H9 (cell line): ENCODE measurements around the gene RPL26. TPM values are rescaled to one million over a fixed set of nuclear protein-coding genes. Genes with fewer than 3 reads are reported as not detected.

Experiments
- DNase-seq: peaks from one replicate; pipeline ENCODE4 v3.0.0-alpha.2; 2017
- H2AFZ ChIP-seq: one replicate; pipeline ENCODE4 v1.6.1; 2013; ENCODE audit warnings: mild to moderate bottlenecking, low read length, control low read depth, moderate library complexity
- H2AK5ac ChIP-seq: 2 replicates; pipeline ENCODE4 v1.6.1; 2013; ENCODE audit warnings: low read length, control low read depth, mixed read lengths; ENCODE audit not compliant: insufficient read length
- H2BK120ac ChIP-seq: one replicate; pipeline ENCODE4 v1.6.1; 2013; ENCODE audit warnings: low read depth, mild to moderate bottlenecking, low read length, control low read depth, inconsistent platforms; ENCODE audit not compliant: poor library complexity, severe bottlenecking
- H2BK12ac ChIP-seq: 2 replicates; pipeline ENCODE4 v1.6.1; 2013; ENCODE audit warnings: low read length, control low read depth, mixed read lengths, low read depth; ENCODE audit not compliant: insufficient read length
- H2BK15ac ChIP-seq: 2 replicates; pipeline ENCODE4 v1.6.1; 2013; ENCODE audit warnings: low read depth, low read length, control low read depth
- H2BK20ac ChIP-seq: one replicate; pipeline ENCODE4 v1.6.1; 2013; ENCODE audit warnings: low read depth, mild to moderate bottlenecking, low read length, control low read depth, inconsistent platforms; ENCODE audit not compliant: poor library complexity, severe bottlenecking
- H2BK5ac ChIP-seq: 2 replicates; pipeline ENCODE4 v1.6.1; 2013; ENCODE audit warnings: low read length, control low read depth, mixed read lengths; ENCODE audit not compliant: insufficient read length
- H3K14ac ChIP-seq: 2 replicates; pipeline ENCODE4 v1.6.1; 2013; ENCODE audit warnings: low read length, control low read depth; ENCODE audit not compliant: insufficient read depth
- H3K18ac ChIP-seq: 2 replicates; pipeline ENCODE4 v1.6.1; 2013; ENCODE audit warnings: low read depth, mild to moderate bottlenecking, mixed read lengths, low read length, control low read depth; ENCODE audit not compliant: insufficient read length
- H3K23ac ChIP-seq: 2 replicates; pipeline ENCODE4 v1.6.1; 2013; ENCODE audit warnings: low read length, control low read depth, mixed read lengths, low read depth; ENCODE audit not compliant: insufficient read length
- H3K23me2 ChIP-seq: 2 replicates; pipeline ENCODE4 v1.6.1; 2013; ENCODE audit warnings: low read depth, mild to moderate bottlenecking, mixed read lengths, low read length, control low read depth; ENCODE audit not compliant: insufficient read length, poor library complexity, severe bottlenecking
- H3K27ac ChIP-seq: 2 replicates; pipeline ENCODE4 v1.5.1; 2013; ENCODE audit warnings: low read length, control low read depth, mixed read lengths, low read depth; ENCODE audit not compliant: insufficient read length
- H3K27me3 ChIP-seq: 2 replicates; pipeline ENCODE4 v1.6.1; 2013; ENCODE audit warnings: low read length, control low read depth, inconsistent platforms; ENCODE audit not compliant: insufficient read depth
- H3K4ac ChIP-seq: 2 replicates; pipeline ENCODE4 v1.6.1; 2013; ENCODE audit warnings: low read depth, mild to moderate bottlenecking, control low read depth, inconsistent platforms, low read length, moderate library complexity
- H3K4me1 ChIP-seq: 2 replicates; pipeline ENCODE4 v1.6.1; 2013; ENCODE audit warnings: low read length, control low read depth, inconsistent platforms; ENCODE audit not compliant: insufficient read depth
- H3K4me2 ChIP-seq: 2 replicates; pipeline ENCODE4 v1.6.1; 2013; ENCODE audit warnings: low read length, control low read depth, mixed read lengths; ENCODE audit not compliant: insufficient read length, insufficient read depth
- H3K56ac ChIP-seq: 2 replicates; pipeline ENCODE4 v1.6.1; 2013; ENCODE audit warnings: low read depth, mild to moderate bottlenecking, mixed read lengths, low read length, control low read depth; ENCODE audit not compliant: insufficient read length
- H3K79me1 ChIP-seq: 2 replicates; pipeline ENCODE4 v1.6.1; 2013; ENCODE audit warnings: low read depth, mild to moderate bottlenecking, moderate library complexity, low read length, control low read depth, inconsistent platforms; ENCODE audit not compliant: insufficient read depth, poor library complexity, severe bottlenecking
- H3K79me2 ChIP-seq: 2 replicates; pipeline ENCODE4 v1.6.1; 2013; ENCODE audit warnings: low read length, control low read depth, inconsistent platforms; ENCODE audit not compliant: insufficient read depth
- H3K9ac ChIP-seq: 2 replicates; pipeline ENCODE4 v1.6.1; 2013; ENCODE audit warnings: low read length, control low read depth, mixed read lengths; ENCODE audit not compliant: insufficient read length; ENCODE audit errors: extremely low read depth
- H3K9me3 ChIP-seq: one replicate; pipeline ENCODE4 v1.6.1; 2013; ENCODE audit warnings: low read depth, low read length, inconsistent platforms; ENCODE audit not compliant: control insufficient read depth
- H3T11ph ChIP-seq: one replicate; pipeline ENCODE4 v1.6.1; 2013; ENCODE audit warnings: mild to moderate bottlenecking, low read length, control low read depth, inconsistent platforms
- H4K20me1 ChIP-seq: one replicate; pipeline ENCODE4 v1.6.1; 2013; ENCODE audit not compliant: control insufficient read depth, insufficient read length, insufficient read depth
- H4K5ac ChIP-seq: 2 replicates; pipeline ENCODE4 v1.6.1; 2013; ENCODE audit warnings: low read depth, mild to moderate bottlenecking, mixed read lengths, low read length, control low read depth; ENCODE audit not compliant: insufficient read length
- H4K8ac ChIP-seq: replicated peaks from 2 replicates; pipeline ENCODE4 v1.6.1; 2013; ENCODE audit warnings: low read length, control low read depth, mixed read lengths, low read depth; ENCODE audit not compliant: insufficient read length
- H4K91ac ChIP-seq: 2 replicates; pipeline ENCODE4 v1.6.1; 2013; ENCODE audit warnings: low read depth, mild to moderate bottlenecking, moderate library complexity, mixed read lengths, low read length, control low read depth; ENCODE audit not compliant: insufficient read length
- H3K27ac Mint-ChIP-seq, 3 experiments: 2 replicates in 2 of 3; 3 replicates in 1 of 3; pipeline ENCODE4 v1.8.0; 2020 to 2021; ENCODE audit warnings: mixed read lengths in 3 of 3, mild to moderate bottlenecking in 1 of 3, moderate library complexity in 1 of 3
- H3K27me3 Mint-ChIP-seq: 2 replicates; pipeline ENCODE4 v1.8.0; 2021; ENCODE audit warnings: low read depth, mild to moderate bottlenecking, moderate library complexity, mixed read lengths
- H3K36me3 Mint-ChIP-seq, 3 experiments: 2 replicates in 2 of 3; 3 replicates in 1 of 3; pipeline ENCODE4 v1.8.0; 2020 to 2021; ENCODE audit warnings: low read depth in 3 of 3, mixed read lengths in 3 of 3; ENCODE audit not compliant: insufficient read depth in 1 of 3
- H3K4me1 Mint-ChIP-seq, 2 experiments: 2 replicates each; pipeline ENCODE4 v1.8.0; 2020; ENCODE audit warnings: mixed read lengths in 2 of 2
- H3K4me3 Mint-ChIP-seq, 2 experiments: 2 replicates in 1 of 2; 3 replicates in 1 of 2; pipeline ENCODE4 v1.8.0; 2020 to 2021; ENCODE audit warnings: mild to moderate bottlenecking in 2 of 2, mixed read lengths in 2 of 2, moderate library complexity in 1 of 2
- H3K9me3 Mint-ChIP-seq, 2 experiments: 2 replicates in 1 of 2; 3 replicates in 1 of 2; pipeline ENCODE4 v1.8.0; 2020; ENCODE audit warnings: mild to moderate bottlenecking in 2 of 2, mixed read lengths in 2 of 2, moderate library complexity in 1 of 2
- CTCF ChIP-seq: fragments of 200-600 bp; sonication (generic); conservative IDR thresholded peaks from 3 replicates; pipeline ENCODE4 v1.8.0; 2021; ENCODE audit warnings: antibody characterized with exemption, mild to moderate bottlenecking
- WGBS: extraction: QIAGEN DNeasy Blood & Tissue Kit; methylation state at CpG from one replicate; pipeline ENCODE4 v1.1.7; 2013; ENCODE audit warnings: missing lambda C conversion rate, low lambda C conversion rate, mixed read lengths; ENCODE audit not compliant: insufficient read length; ENCODE audit errors: extremely low coverage; 5-methylcytosine and 5-hydroxymethylcytosine counted together
- total RNA-seq: library from RNA; stranded (reverse); gene quantifications from 2 replicates; pipeline ENCODE4 v1.2.1, GENCODE V29; 2021

The RPL26 gene
- total RNA-seq, 1 experiment from 2014 or later: 2,434 TPM

GRCh38 chr17:8365143-8365542 lies 17.9 kb downstream of the RPL26 start:
- Histone ChIP-seq H4K91ac (no peak overlapping the region), H3K4me2 (no peak overlapping the region), H3K9me3 (no peaks in the 10 kb centered on the region), H3T11ph (no peak overlapping the region), H3K14ac (no peak overlapping the region), H2BK12ac (no peak overlapping the region), H2AK5ac (no peak overlapping the region), H3K4ac (no peak overlapping the region), H3K18ac (no peak overlapping the region), H4K20me1 (no peaks in the 10 kb centered on the region), H2BK5ac (no peak overlapping the region), H3K23ac (no peak overlapping the region), H3K9ac (no peak overlapping the region), H3K79me2 (no peaks in the 10 kb centered on the region), H3K27me3 (no peaks in the 10 kb centered on the region), H3K56ac (no peak overlapping the region), H2BK120ac (no peak overlapping the region), H2BK15ac (no peak overlapping the region), H2AFZ (no peak overlapping the region), H3K79me1 (no peaks in the 10 kb centered on the region), H3K27ac (no peak overlapping the region), H4K5ac (no peak overlapping the region), H3K4me1 (peaks cover 7% of the 10 kb centered on the region; the same call in 1 of the 2 replicates), H3K23me2 (no peaks in the 10 kb centered on the region), H2BK20ac (no peak overlapping the region), H4K8ac (no peak overlapping the region)
- peak overlapping the region; percentile 62 to 90 (median 89); a peak in 3 of 7 replicates for H3K27ac Mint-ChIP-seq
- H3K4me3 Mint-ChIP-seq: no peak overlapping the region
- H3K4me1 Mint-ChIP-seq: peaks cover 15 to 17% of the 10 kb centered on the region in 2 experiments
- no peaks in the 10 kb centered on the region for H3K27me3 Mint-ChIP-seq
- H3K9me3 Mint-ChIP-seq: no peaks in the 10 kb centered on the region
- WGBS: no CpG with 5 or more reads among the region's 1 CpG
- TF ChIP-seq CTCF: no peak
- DNase-seq: no peak
- peaks cover 4 to 31% (median 21%) of the 10 kb centered on the region in 3 experiments; a peak in 6 of 7 replicates for H3K36me3 Mint-ChIP-seq
